IMR-90 (cell line): Measurements from ENCODE around the gene CSNK2A2. TPM values are rescaled to one million over a fixed set of nuclear protein-coding genes. Genes with fewer than 3 reads are reported as not detected.
A peak's percentile ranks its signal among the peaks of the same experiment; 100 is the strongest.

ENCODE experiments used
- ATAC-seq: fragments of 200-7000 bp; cut with Tn5 transposase; 2 replicates; pipeline ENCODE4 v1.9.1; 2020; ENCODE audit warnings: low read depth, mild to moderate bottlenecking, moderate library complexity
- BruUV-seq: library from RNA; stranded (reverse); fragments of 400-500 nt; replicated peaks from 2 replicates; lab custom pipeline; 2021; lab: Mats Ljungman, UMichigan
- CTCF ChIA-PET: fragments of 300-600 bp; formaldehyde crosslinking; extraction: SDS; loops from one replicate; lab custom pipeline; 2021; ENCODE audit warnings: antibody characterized with exemption; lab: Yijun Ruan, JAX
- POLR2A ChIA-PET: fragments of 300-600 bp; sonication (Branson Sonifier 250); formaldehyde crosslinking; loops from one replicate; lab custom pipeline; 2022; ENCODE audit warnings: antibody characterized with exemption; ENCODE audit not compliant: unreplicated experiment; lab: Charles Lee
- DNase-seq: peaks from one replicate; pipeline ENCODE4 v3.0.0; 2013
- H2AFZ ChIP-seq: replicated peaks from 2 replicates; pipeline ENCODE3; 2013; ENCODE audit warnings: low read length, mild to moderate bottlenecking; ENCODE audit not compliant: poor library complexity
- H2AK5ac ChIP-seq: 2 replicates; pipeline ENCODE4 v1.6.1; 2013; ENCODE audit warnings: low read depth, low read length, inconsistent platforms
- H2AK9ac ChIP-seq: replicated peaks from 2 replicates; pipeline ENCODE3; 2013; ENCODE audit warnings: mild to moderate bottlenecking, low read depth, low read length, moderate library complexity; ENCODE audit not compliant: poor library complexity
- H2BK120ac ChIP-seq: 2 replicates; pipeline ENCODE4 v1.6.1; 2013; ENCODE audit warnings: low read depth, low read length, inconsistent platforms
- H2BK15ac ChIP-seq: 3 replicates; pipeline ENCODE4 v1.6.1; 2013; ENCODE audit warnings: low read depth, low read length, inconsistent platforms
- H2BK20ac ChIP-seq: 2 replicates; pipeline ENCODE4 v1.6.1; 2013; ENCODE audit warnings: low read depth, mild to moderate bottlenecking, inconsistent platforms, low read length, moderate library complexity
- H2BK5ac ChIP-seq: 2 replicates; pipeline ENCODE4 v1.6.1; 2013; ENCODE audit warnings: mild to moderate bottlenecking, low read depth, low read length, inconsistent platforms; ENCODE audit not compliant: poor library complexity, severe bottlenecking
- H3K14ac ChIP-seq: replicated peaks from 2 replicates; pipeline ENCODE4 v1.6.1; 2013; ENCODE audit warnings: low read depth, low read length, inconsistent platforms
- H3K18ac ChIP-seq: 2 replicates; pipeline ENCODE4 v1.6.1; 2013; ENCODE audit warnings: low read depth, low read length, control low read depth
- H3K23ac ChIP-seq: 2 replicates; pipeline ENCODE4 v1.6.1; 2013; ENCODE audit warnings: low read depth, low read length, inconsistent platforms
- H3K27ac ChIP-seq: 2 replicates; pipeline ENCODE4 v1.5.1; 2013; ENCODE audit warnings: mild to moderate bottlenecking, control low read depth, low read length; ENCODE audit not compliant: insufficient read depth
- H3K27me3 ChIP-seq: 2 replicates; pipeline ENCODE4 v1.6.1; 2013; ENCODE audit warnings: low read length; ENCODE audit not compliant: control insufficient read depth, insufficient read depth
- H3K36me3 ChIP-seq: 2 replicates; pipeline ENCODE4 v1.6.1; 2013; ENCODE audit warnings: low read length, mixed read lengths; ENCODE audit not compliant: control insufficient read depth, insufficient read depth
- H3K4ac ChIP-seq: 2 replicates; pipeline ENCODE4 v1.6.1; 2013; ENCODE audit warnings: low read depth, low read length, inconsistent platforms
- H3K4me1 ChIP-seq: 2 replicates; pipeline ENCODE4 v1.6.1; 2013; ENCODE audit warnings: low read length, mixed read lengths; ENCODE audit not compliant: control insufficient read depth, insufficient read depth
- H3K4me2 ChIP-seq: 2 replicates; pipeline ENCODE4 v1.6.1; 2013; ENCODE audit warnings: low read depth, mild to moderate bottlenecking, control low read depth, low read length, moderate library complexity
- H3K4me3 ChIP-seq: 2 replicates; pipeline ENCODE4 v1.5.1; 2013; ENCODE audit warnings: low read depth, mild to moderate bottlenecking, control low read depth, low read length, moderate library complexity; ENCODE audit not compliant: insufficient read depth
- H3K56ac ChIP-seq: 2 replicates; pipeline ENCODE4 v1.6.1; 2013; ENCODE audit warnings: low read length, inconsistent platforms; ENCODE audit not compliant: insufficient read depth; ENCODE audit errors: extremely low read depth
- H3K79me1 ChIP-seq, 2 experiments: 2 replicates each; pipeline ENCODE4 v1.6.1; 2013; ENCODE audit warnings: low read length in 2 of 2, inconsistent platforms in 1 of 2, low read depth in 1 of 2
- H3K9ac ChIP-seq: 2 replicates; pipeline ENCODE4 v1.6.1; 2013; ENCODE audit warnings: low read depth, low read length, control low read depth
- H3K9me1 ChIP-seq: 2 replicates; pipeline ENCODE4 v1.6.1; 2013; ENCODE audit warnings: low read length, inconsistent platforms; ENCODE audit not compliant: insufficient read depth
- H3K9me3 ChIP-seq: 2 replicates; pipeline ENCODE4 v1.6.1; 2013; ENCODE audit warnings: low read length; ENCODE audit not compliant: control insufficient read depth, insufficient read depth
- H4K20me1 ChIP-seq: 2 replicates; pipeline ENCODE4 v1.6.1; 2013; ENCODE audit warnings: low read length, inconsistent platforms; ENCODE audit not compliant: insufficient read depth
- H4K5ac ChIP-seq: 2 replicates; pipeline ENCODE4 v1.6.1; 2013; ENCODE audit warnings: mild to moderate bottlenecking, low read depth, low read length, control low read depth
- H4K8ac ChIP-seq, 2 experiments: 2 replicates each; pipeline ENCODE4 v1.6.1; 2013; ENCODE audit warnings: low read depth in 2 of 2, low read length in 2 of 2, control low read depth in 1 of 2, inconsistent platforms in 1 of 2
- H4K91ac ChIP-seq: 2 replicates; pipeline ENCODE4 v1.6.1; 2013; ENCODE audit warnings: low read depth, low read length, inconsistent platforms; ENCODE audit not compliant: insufficient read depth
- BHLHE40 ChIP-seq: fragments of 150-350 bp; IDR thresholded peaks from 2 replicates; pipeline ENCODE4 v1.6.1; 2016; ENCODE audit warnings: mild to moderate bottlenecking, low read depth, low read length
- CEBPB ChIP-seq: IDR thresholded peaks from 2 replicates; pipeline ENCODE4 v1.6.1; 2012; ENCODE audit warnings: low read depth, low read length, improper control_type of control experiment
- CHD1 ChIP-seq: IDR thresholded peaks from 2 replicates; pipeline ENCODE4 v1.6.1; 2012; ENCODE audit warnings: low read depth, low read length, improper control_type of control experiment
- CTCF ChIP-seq: conservative IDR thresholded peaks from 2 replicates; pipeline ENCODE4 v1.5.1; 2012; ENCODE audit warnings: mild to moderate bottlenecking, low read depth, low read length, improper control_type of control experiment
- ELK1 ChIP-seq: fragments of 150-350 bp; IDR thresholded peaks from 2 replicates; pipeline ENCODE4 v1.6.1; 2016; ENCODE audit warnings: low read depth, mild to moderate bottlenecking, low read length, moderate library complexity, borderline replicate concordance
- FOS ChIP-seq: fragments of 150-350 bp; IDR thresholded peaks from 2 replicates; pipeline ENCODE4 v1.6.1; 2016; ENCODE audit warnings: low read depth, low read length
- MAFK ChIP-seq: IDR thresholded peaks from 2 replicates; pipeline ENCODE4 v1.6.1; 2012; ENCODE audit warnings: low read depth, low read length, improper control_type of control experiment
- MAZ ChIP-seq: IDR thresholded peaks from 2 replicates; pipeline ENCODE4 v1.6.1; 2012; ENCODE audit warnings: low read depth, mild to moderate bottlenecking, low read length, improper control_type of control experiment, moderate library complexity, borderline replicate concordance
- POLR2A ChIP-seq: IDR thresholded peaks from 2 replicates; pipeline ENCODE4 v1.6.1; 2012; ENCODE audit warnings: mild to moderate bottlenecking, low read depth, low read length
- RFX5 ChIP-seq: IDR thresholded peaks from 2 replicates; pipeline ENCODE4 v1.8.0; 2012; ENCODE audit warnings: low read depth, mild to moderate bottlenecking, low read length, moderate library complexity
- SMC3 ChIP-seq: fragments of 150-350 bp; IDR thresholded peaks from 2 replicates; pipeline ENCODE4 v1.6.1; 2016; ENCODE audit warnings: low read depth, mild to moderate bottlenecking, antibody characterized with exemption, low read length, moderate library complexity
- WGBS, 2 experiments: methylation state at CpG; one replicate each; pipeline versions ENCODE4 v1.1.5 to v1.1.7; 2013; ENCODE audit warnings: missing lambda C conversion rate in 2 of 2; ENCODE audit not compliant: insufficient read length in 1 of 2; ENCODE audit errors: extremely low coverage in 2 of 2; 5-methylcytosine and 5-hydroxymethylcytosine counted together
- dilution Hi-C: fragments of 300-500 bp; cut with HindIII; formaldehyde crosslinking; loops from one replicate; pipeline ENCODE4 v1.14.3; 2018; ENCODE audit warnings: low sequenced_read_pairs; ENCODE audit not compliant: unreplicated experiment
- in situ Hi-C: fragments of 300-500 bp; cut with MboI; formaldehyde crosslinking; loops from 3 replicates; pipeline ENCODE4 v1.14.3; 2019; ENCODE audit warnings: low sequenced_read_pairs, inconsistent platforms, mixed read lengths
- intact Hi-C: fragments of 100-400 bp; cut with micrococcal nuclease; formaldehyde crosslinking; loops from 2 replicates; pipeline ENCODE4 v1.10.0; 2022
- polyA plus RNA-seq, 3 experiments: library from polyadenylated mRNA; depleted of rRNA; stranded (reverse); fragments of >200 nt; gene quantifications; 2 replicates each; pipeline ENCODE4 v1.2.3, GENCODE V29; 2012; ENCODE audit warnings: low replicate concordance in 1 of 3
- total RNA-seq: library from RNA; depleted of rRNA; stranded (reverse); fragments of >200 nt; gene quantifications from 2 replicates; pipeline ENCODE4 v1.2.3, GENCODE V29; 2012

The CSNK2A2 gene
- total and polyA plus RNA-seq, 2 of the 4 experiments (the other 2 are of a cell fraction) = 15.6 to 27.5 TPM

GRCh38 chr16:58116529-58116928 lies 81.4 kb downstream of the CSNK2A2 start (continued):
- no peak for TF ChIP-seq MAZ

GRCh38 chr16:58116081-58116480 lies 81.8 kb downstream of the CSNK2A2 start:
- Histone ChIP-seq H2AK9ac (no peak overlapping the region), H3K27ac (peak overlapping the region; percentile 43; the same call in 1 of the 2 replicates), H3K4me1 (peaks cover 16% of the 10 kb centered on the region), H4K91ac (0 out of 2 replicates have a peak overlapping the region, but pooled peaks have one; percentile 13), H3K27me3 (no peaks in the 10 kb centered on the region), H3K79me1 (peaks cover 31 to 48% of the 10 kb centered on the region in 2 experiments), H2BK15ac (no peak overlapping the region), H3K4me2 (peak overlapping the region; percentile 37; the same call in 1 of the 2 replicates), H4K5ac (no peak overlapping the region; the same call in 1 of the 2 replicates), H2BK5ac (no peak overlapping the region), H3K9ac (no peak overlapping the region), H3K18ac (no peak overlapping the region), H3K36me3 (peaks cover 17% of the 10 kb centered on the region), H3K23ac (no peak overlapping the region), H3K9me3 (no peaks in the 10 kb centered on the region), H3K9me1 (peaks cover 27% of the 10 kb centered on the region), H4K20me1 (peaks cover 48% of the 10 kb centered on the region), H2BK20ac (peak overlapping the region; percentile 10; the same call in 1 of the 2 replicates), H2BK120ac (peak overlapping the region; percentile 22; the same call in 1 of the 2 replicates), H3K14ac (no peak overlapping the region; the same call in 1 of the 2 replicates), H4K8ac (peak overlapping the region in 1 of 2 experiments; percentile 48; a peak in 1 of 4 replicates), H3K56ac (no peak overlapping the region), H2AK5ac (no peak overlapping the region), H2AFZ (no peak overlapping the region), H3K4me3 (no peak overlapping the region), H3K4ac (peak overlapping the region; percentile 46; the same call in 1 of the 2 replicates)
- in situ Hi-C loops = loop anchor here (25.0 kb wide), 1 partner anchor 204 kb away; no protein-coding TSS in a partner anchor
- no TSS peak for BruUV-seq
- TF ChIP-seq CHD1 = no peak
- TF ChIP-seq SMC3 = no peak
- TF ChIP-seq RFX5 = no peak
- TF ChIP-seq POLR2A = no peak
- no peak for TF ChIP-seq BHLHE40
- TF ChIP-seq CTCF = no peak
- no peak for TF ChIP-seq FOS
- no peak for TF ChIP-seq ELK1
- TF ChIP-seq CEBPB = no peak
- no peak for TF ChIP-seq MAFK
- ATAC-seq (peak; percentile 90), DNase-seq (peak; percentile 67)
- CTCF ChIA-PET = interaction anchor here (0.5 to 0.7 kb wide), 2 partner anchors 12 to 60 kb away, joined by 3 read pairs; no protein-coding TSS in a partner anchor
- intact Hi-C loops = no loop called here
- POLR2A ChIA-PET = no interaction called here
- no CpG with 5 or more reads among the region's 6 CpGs for WGBS, 2 experiments
- dilution Hi-C loops = no loop called here
